ENCODE data around the gene ZNF324B.
"Not testable (repeated sequence)": the region's sequence is repeated elsewhere in the genome, so short reads cannot be mapped to it uniquely, and the experiment has no call there.

The ZNF324B gene

DNA sequence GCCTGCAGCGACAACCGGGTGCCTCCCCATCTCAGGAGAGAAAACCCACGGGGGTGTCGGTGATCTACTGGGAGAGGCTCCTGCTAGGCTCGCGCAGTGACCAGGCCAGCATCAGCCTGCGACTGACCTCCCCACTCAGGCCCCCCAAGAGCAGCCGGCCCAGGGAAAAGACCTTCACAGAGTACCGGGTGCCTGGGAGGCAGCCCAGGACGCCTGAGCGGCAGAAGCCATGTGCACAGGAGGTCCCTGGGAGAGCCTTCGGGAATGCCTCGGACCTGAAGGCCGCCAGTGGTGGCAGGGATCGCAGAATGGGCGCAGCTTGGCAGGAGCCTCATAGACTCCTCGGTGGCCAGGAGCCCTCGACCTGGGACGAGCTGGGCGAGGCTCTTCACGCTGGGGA, 3.9 kb downstream of the ZNF324B start:
- no peak for DNase-seq (ENCODE audit: low spot score)

DNA sequence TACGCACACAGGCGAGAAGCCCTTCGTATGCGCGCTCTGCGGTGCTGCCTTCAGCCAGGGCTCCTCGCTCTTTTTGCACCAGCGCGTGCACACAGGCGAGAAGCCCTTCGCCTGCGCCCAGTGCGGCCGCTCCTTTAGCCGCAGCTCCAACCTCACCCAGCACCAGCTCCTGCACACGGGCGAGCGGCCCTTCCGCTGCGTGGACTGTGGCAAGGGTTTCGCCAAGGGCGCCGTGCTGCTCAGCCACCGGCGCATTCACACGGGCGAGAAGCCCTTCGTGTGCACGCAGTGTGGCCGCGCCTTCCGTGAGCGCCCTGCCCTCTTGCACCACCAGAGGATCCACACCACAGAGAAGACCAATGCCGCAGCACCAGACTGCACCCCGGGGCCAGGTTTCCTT, 4.7 kb downstream of the ZNF324B start:
- no peak for DNase-seq (ENCODE audit: low spot score)

- no peak for DNase-seq (ENCODE audit: low spot score)
Measured at GRCh38 chr19:58460039-58460438, 8.6 kb downstream of the ZNF324B start.

DNA sequence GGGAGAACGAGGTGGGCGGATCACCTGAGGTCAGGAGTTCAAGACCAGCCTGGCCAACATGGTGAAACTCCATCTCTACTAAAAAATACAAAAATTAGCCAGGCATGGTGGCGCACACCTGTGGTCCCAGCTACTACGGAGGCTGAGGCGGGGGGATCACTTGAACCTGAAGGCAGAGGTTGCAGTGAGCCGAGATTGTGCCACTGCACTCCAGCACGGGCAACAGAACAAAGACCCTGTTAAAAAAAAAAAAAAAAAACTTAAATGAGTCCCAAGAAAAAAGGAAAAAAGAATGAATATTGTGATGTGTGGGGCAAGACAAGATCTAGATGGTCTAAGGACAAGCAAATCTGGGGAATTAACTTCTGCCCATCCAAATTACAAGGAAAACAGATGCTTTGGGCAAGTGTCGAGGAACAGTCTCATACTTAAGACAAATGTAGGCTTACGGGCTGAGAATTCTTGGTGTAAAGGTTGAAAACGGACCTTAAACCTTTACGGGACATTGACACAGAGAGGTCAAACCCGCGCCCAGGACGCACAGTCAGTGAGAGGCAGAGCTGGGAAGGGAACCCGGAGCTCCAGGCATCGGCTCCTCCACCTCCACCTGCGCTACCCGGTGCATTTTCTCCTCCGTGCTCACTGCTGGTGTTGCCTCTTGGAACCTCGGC, 14.8 kb downstream of the ZNF324B start:
- DNase-seq (ENCODE audit: low spot score) = no peak

- DNase-seq (ENCODE audit: low spot score) = peak; percentile 99
Measured at GRCh38 chr19:58466760-58467589, 15.6 kb downstream of the ZNF324B start, which contains the start of gene ZNF324. Gene ZNF324 (plus strand): TSS chr19:58467080. CDS start chr19:58469186, 2,106 bp downstream.

GRCh38 chr19:58468216-58468839, 16.9 kb downstream of the ZNF324B start:
- DNase-seq (ENCODE audit: low spot score) = no peak

- no peak for DNase-seq (ENCODE audit: low spot score)
Measured at GRCh38 chr19:58469241-58470013, 18.0 kb downstream of the ZNF324B start.

GRCh38 chr19:58470837-58471543, 19.6 kb downstream of the ZNF324B start:
- not testable (repeated sequence) for DNase-seq (ENCODE audit: low spot score)

DNA sequence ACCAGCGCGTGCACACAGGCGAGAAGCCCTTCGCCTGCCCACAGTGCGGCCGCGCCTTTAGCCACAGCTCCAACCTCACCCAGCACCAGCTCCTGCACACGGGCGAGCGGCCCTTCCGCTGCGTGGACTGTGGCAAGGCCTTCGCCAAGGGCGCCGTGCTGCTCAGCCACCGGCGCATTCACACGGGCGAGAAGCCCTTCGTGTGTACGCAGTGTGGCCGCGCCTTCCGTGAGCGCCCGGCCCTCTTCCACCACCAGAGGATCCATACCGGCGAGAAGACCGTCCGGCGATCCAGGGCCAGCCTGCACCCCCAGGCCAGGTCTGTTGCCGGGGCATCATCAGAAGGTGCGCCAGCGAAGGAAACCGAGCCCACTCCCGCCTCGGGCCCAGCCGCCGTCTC, 20.3 kb downstream of the ZNF324B start:
- no peak for DNase-seq (ENCODE audit: low spot score)

GRCh38 chr19:58473775-58474174, 22.4 kb downstream of the ZNF324B start:
- DNase-seq (ENCODE audit: low spot score) = no peak

- no peak for DNase-seq (ENCODE audit: low spot score)
Measured at GRCh38 chr19:58474291-58474996, 23.0 kb downstream of the ZNF324B start.

DNA sequence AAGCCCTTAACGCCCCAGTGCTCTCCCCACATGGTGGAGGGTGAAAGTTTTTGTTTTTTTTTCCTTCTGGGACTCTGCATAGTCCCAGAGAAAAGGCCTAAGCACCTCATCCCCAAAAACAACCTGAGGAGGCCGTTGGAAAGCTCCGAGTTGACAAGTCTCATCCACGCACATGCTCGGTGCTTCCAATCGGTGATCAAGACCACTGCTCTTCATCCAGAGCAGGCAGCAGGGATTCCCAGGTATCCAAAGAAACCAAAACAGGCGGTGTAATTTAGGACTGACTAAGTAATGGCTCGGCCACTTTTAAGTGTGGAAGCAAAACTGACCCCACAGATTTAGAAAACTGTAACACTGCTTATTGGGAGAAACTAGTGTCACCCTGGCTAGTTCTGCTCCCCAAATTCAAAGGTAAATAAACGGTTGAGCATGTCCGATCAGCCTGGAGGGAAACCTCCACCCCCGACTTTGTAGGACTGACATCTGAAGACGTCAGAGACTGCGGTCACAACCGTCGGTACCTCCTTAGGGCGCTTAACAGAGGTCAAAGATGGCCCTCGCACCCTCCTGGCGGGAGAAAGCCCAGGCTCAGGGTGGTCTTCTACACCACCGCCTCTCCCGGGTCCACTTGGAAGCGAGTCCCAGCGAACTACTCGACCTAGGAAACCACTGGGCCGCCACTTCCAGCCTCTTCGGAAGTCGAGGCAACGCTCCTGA, 23.7 kb downstream of the ZNF324B start:
- DNase-seq (ENCODE audit: low spot score) = no peak

DNA sequence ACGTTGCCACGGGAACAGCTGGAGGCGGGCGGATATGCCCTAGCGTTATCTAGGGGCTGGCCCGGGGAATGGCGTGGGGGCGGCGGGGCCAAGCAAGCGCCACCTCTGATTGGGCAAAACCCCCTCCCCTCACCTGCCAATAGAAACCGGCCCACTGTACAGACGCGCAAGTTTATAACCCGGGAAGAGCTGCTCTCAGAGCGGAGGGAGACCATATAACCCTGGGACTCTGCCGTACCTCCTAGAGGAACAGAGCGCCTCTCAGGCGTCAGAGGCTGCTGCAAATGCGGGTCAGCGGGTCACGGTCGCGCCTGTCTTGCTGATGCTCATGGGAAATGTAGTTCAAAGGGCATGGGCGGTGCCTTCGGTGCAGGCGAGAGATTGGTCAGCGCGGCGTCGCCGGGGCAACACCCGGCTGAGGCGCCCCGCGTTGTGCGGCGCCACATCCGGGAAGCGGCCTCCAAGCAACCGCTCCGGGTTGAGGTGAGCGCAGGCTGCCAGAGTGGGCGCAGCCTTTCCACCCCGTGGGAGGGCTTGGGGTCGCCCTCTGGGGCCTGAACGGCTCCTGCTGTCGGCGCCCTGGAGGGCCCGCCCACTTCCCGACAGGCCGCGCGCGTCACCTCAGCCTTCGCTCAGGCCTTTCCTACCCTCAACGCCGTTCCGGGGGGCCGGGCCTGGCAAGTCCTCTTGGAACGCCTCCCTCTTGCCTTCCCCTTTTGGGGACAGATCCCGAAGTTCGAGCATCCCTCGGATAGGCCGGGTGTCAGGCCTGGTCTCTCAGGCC, 24.5 kb downstream of the ZNF324B start, which contains the start of gene ZNF446:
Gene ZNF446, plus strand, starts transcription at position 639 of the 784 bp plus-strand sequence. CDS start 867 bp downstream, outside the sequence.
- DNase-seq (ENCODE audit: low spot score) = peak; percentile 97

- peak; percentile 32 for DNase-seq (ENCODE audit: low spot score)
Measured at GRCh38 chr19:58476498-58477015, 25.1 kb downstream of the ZNF324B start.

GRCh38 chr19:58477130-58477529, 25.7 kb downstream of the ZNF324B start:
- DNase-seq (ENCODE audit: low spot score) = no peak

DNA sequence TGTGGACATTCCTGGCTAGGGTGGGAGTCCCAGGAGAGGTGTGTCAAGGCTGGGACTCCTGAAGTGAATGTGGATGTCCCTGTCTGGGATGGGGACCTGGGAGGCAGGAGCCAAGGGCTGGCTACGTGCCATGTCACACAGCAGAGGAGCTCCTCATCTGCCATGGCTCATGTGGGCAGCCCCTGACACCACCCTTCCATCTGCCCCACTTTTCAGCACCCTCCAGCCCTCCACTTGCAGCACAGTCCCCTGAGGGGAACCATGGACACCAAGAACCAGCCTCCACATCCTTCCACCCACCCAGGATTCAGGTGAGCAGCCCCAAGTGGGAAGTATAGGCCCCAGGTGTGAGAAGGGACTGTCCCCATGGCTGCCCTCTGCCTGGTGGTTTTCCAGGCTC, 26.4 kb downstream of the ZNF324B start:
- no peak for DNase-seq (ENCODE audit: low spot score)

- no peak for DNase-seq (ENCODE audit: low spot score)
Measured at GRCh38 chr19:58479303-58479702, 27.9 kb downstream of the ZNF324B start.

- no peak for DNase-seq (ENCODE audit: low spot score)
Measured at GRCh38 chr19:58479736-58480480, 28.5 kb downstream of the ZNF324B start.
